NCI-H1694 (cell line): Measurements from ENCODE around the gene HACD3.

ENCODE experiments used
- DNase-seq: peaks from one replicate; lab custom pipeline; 2025; lab: John Stamatoyannopoulos, UW

The HACD3 gene

GRCh38 chr15:65530318-65531111, at the start of gene HACD3:
Gene HACD3 (plus strand): TSS chr15:65530463. CDS start chr15:65530632, 169 bp downstream.
- DNase-seq, result peak; percentile 63

- DNase-seq, result no peak
These were observed 45.4 kb upstream of the HACD3 start for GRCh38 chr15:65484876-65485275.

- DNase-seq, result no peak
These were observed 36.2 kb upstream of the HACD3 start for GRCh38 chr15:65494076-65494475.

- no peak for DNase-seq
These were observed 20.9 kb upstream of the HACD3 start for GRCh38 chr15:65509321-65509720.

- no peak for DNase-seq
These were observed 18.1 kb upstream of the HACD3 start for GRCh38 chr15:65512189-65512588.

- no peak for DNase-seq
These were observed 17.4 kb upstream of the HACD3 start for GRCh38 chr15:65512807-65513416.

- peak; percentile 69 for DNase-seq
These were observed 13.0 kb upstream of the HACD3 start, which contains the start of gene DPP8 for GRCh38 chr15:65516997-65517865. Gene DPP8 (minus strand): TSS chr15:65517689. CDS start chr15:65512553, 5,136 bp downstream.

GRCh38 chr15:65517866-65518207, 12.4 kb upstream of the HACD3 start:
- no peak for DNase-seq

GRCh38 chr15:65518633-65519285, 11.5 kb upstream of the HACD3 start:
- DNase-seq, result no peak

- DNase-seq, result no peak
These were observed 8.9 kb upstream of the HACD3 start for GRCh38 chr15:65521350-65521749.

GRCh38 chr15:65524226-65524625, 6.0 kb upstream of the HACD3 start:
- no peak for DNase-seq

- DNase-seq, result no peak
These were observed 4.6 kb upstream of the HACD3 start for GRCh38 chr15:65525622-65526021.

- DNase-seq, result no peak
These were observed 1.7 kb upstream of the HACD3 start for GRCh38 chr15:65528461-65529060.

GRCh38 chr15:65529762-65530317, 423 bp upstream of the HACD3 start:
- no peak for DNase-seq

GRCh38 chr15:65532738-65533051, 2.4 kb downstream of the HACD3 start:
- DNase-seq, result no peak

- DNase-seq, result no peak
These were observed 2.9 kb downstream of the HACD3 start for GRCh38 chr15:65533057-65533756.

GRCh38 chr15:65535192-65535591, 4.9 kb downstream of the HACD3 start:
- no peak for DNase-seq

GRCh38 chr15:65540314-65540713, 10.1 kb downstream of the HACD3 start:
- no peak for DNase-seq

GRCh38 chr15:65541231-65541820, 11.1 kb downstream of the HACD3 start:
- no peak for DNase-seq

GRCh38 chr15:65547841-65548240, 17.6 kb downstream of the HACD3 start:
- no peak for DNase-seq
